ENCODE measurements around the gene PRDM4. TPM values are rescaled to one million over a fixed set of nuclear protein-coding genes. Genes with fewer than 3 reads are reported as not detected.

The PRDM4 gene
- polyA plus RNA-seq, 3 donors, result 37.9 to 43.8 (median 43.0) TPM

DNA sequence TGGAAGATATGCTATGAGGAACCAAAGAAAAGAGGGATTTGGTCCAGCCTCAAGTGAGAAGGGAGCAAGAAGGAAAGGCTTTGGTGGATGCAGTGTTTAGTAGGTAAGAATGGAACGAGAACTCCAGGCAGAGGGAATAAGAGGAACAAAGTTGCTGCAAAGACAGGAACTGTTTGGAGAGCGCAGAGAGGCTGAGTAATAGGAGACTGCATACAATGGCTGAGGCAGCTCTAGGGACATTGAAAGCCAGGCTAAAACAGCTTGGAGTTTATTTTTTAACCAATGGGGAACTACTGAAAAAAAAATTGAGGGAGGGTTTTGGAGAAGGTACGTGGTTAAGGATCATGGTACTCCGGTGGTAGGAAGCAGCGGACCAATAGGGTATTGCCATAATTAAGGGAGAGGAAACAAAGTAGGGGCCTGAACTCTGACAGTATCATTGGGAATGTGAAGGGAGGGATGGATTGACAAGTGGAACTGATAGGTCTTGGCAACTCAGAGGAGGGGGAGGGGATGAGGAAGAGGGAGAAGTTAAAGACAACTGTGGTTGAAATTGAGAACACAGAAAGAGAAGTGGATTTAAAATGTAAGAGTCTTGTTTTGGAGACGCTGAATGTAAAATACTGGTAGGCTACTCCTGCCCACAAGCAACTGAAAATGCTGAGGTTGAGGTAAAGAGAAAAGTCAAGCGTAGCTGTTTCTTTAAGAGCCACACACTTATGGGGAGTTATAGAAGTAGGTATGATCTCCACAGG is 18.3 kb upstream of the PRDM4 start:
- no peak for DNase-seq (ENCODE audit: extremely low read depth in 1 of 11, low read depth in 9 of 11, low spot score in 4 of 11)

DNA sequence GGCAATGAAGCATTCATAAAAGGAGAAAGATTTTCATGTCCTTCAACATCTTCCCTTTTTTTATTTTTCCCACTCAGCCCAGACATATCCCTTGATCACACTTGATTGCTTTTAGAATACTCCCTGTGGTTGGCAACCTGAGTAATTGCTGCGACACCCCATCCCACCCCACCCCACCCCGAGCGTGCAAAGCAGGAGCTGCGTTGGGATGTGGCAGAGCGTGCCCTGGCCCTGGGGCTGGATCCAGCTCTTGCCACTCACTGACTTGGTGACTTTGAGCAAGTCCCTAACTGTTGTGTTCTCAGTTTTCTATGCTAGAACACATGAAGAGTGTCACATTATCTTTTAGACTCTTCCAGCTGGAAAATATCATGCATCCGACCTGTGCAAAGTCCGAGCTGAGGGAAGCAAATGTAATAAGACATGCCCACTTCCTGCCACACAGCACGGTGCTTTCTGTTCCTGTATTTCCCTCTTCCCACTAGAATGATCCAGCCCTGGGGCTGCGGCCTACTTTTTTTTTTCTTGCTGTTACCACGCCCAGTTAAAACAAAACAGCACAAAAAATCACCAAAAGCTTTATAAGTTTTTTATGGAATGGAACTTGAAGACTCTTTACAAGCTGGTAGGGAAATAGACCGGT is 17.6 kb upstream of the PRDM4 start:
- DNase-seq (ENCODE audit: extremely low read depth in 1 of 11, low read depth in 9 of 11, low spot score in 4 of 11), result no peak

DNA sequence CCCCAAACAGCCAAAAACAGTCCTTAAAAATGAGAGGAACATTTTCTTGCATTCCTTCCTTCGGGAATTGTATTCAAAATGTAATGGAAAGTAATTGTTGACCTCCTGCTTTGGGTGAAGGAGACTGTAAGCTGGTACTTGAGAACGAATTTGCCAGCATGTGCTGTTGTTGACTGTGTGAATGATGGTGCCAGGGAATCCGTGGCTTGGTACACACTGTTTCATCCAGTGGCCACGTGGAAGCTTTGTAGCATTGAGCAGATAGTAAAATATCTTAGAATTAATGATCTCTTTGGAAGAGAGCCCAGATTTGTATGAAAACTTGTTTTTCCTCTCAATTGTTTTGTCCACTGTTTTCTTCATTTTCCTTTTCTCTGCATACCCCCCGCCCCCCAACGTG is 15.2 kb upstream of the PRDM4 start:
- no peak for DNase-seq (ENCODE audit: extremely low read depth in 1 of 11, low read depth in 9 of 11, low spot score in 4 of 11)

DNA sequence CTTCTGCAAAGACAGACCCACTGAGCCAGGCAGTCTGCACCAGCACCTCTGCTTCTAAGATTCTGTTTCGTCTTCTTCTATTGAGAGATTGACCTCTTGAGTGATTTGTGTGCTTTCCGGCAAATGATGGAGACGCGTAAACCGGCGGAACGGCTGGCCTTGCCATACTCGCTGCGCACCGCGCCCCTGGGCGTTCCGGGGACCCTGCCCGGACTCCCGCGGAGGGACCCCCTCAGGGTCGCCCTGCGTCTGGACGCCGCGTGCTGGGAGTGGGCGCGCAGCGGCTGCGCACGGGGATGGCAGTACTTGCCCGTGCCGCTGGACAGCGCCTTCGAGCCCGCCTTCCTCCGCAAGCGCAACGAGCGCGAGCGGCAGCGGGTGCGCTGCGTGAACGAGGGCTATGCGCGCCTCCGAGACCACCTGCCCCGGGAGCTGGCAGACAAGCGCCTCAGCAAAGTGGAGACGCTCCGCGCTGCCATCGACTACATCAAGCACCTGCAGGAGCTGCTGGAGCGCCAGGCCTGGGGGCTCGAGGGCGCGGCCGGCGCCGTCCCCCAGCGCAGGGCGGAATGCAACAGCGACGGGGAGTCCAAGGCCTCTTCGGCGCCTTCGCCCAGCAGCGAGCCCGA is 14.3 kb upstream of the PRDM4 start:
- DNase-seq (ENCODE audit: extremely low read depth in 1 of 11, low read depth in 9 of 11, low spot score in 4 of 11), result no peak

DNA sequence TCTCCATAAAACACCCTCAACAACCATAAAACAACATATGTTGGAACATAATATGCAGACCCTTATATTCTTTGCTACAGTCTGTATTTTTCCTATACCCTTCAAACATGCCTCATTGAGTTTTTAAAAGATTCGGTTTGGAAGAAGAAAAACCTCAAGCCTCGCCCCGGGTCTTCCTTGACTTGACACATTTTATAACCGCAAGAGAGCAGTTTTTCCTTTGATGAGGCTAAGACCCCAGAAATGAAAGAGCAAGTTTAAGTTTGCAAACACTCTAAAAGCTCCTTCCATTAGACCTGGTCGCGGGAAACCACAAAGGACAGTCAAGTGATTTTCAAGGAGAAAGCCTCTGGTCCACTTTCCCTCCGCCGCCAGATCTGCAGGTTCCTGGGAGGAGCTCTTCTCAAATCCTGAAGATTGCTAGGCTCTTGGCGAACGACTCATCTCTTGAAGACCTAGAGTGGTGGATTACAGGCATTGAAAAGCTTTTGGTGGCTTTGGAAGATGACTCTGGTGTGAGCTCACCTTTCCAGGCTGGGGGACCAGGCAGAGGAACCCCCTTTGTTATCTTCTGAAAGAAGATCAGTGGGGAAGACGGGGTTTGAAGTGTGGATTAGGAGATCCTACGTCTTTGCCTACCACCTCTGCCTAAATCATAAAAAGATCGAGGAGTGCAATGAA is 13.6 kb upstream of the PRDM4 start, which contains the start of gene ASCL4:
Gene ASCL4 (plus strand): TSS at position 356 of the 681 bp plus-strand sequence. CDS start 515 bp downstream, outside the sequence.
- DNase-seq (ENCODE audit: extremely low read depth in 1 of 11, low read depth in 9 of 11, low spot score in 4 of 11), result no peak

DNA sequence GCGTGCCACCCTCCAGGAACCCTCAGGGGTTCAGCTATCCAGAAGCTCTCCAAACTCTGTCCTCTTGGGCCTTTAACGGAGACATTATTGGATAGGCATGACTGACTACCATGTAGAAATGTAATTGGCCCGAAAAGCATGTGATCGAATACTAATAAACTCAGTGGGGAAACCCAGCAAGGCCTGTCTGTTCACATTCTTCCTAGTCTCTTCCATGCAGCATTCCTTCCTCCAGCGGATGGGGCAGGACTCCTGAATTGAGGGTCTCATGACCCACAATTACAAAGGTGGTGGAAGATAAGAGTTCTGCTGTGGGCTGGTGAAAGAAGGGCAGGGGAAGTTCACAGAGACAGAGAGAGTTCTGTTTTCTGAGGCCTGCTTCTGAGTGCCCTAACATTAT is 6.5 kb upstream of the PRDM4 start:
- DNase-seq (ENCODE audit: extremely low read depth in 1 of 11, low read depth in 9 of 11, low spot score in 4 of 11), result no peak

DNA sequence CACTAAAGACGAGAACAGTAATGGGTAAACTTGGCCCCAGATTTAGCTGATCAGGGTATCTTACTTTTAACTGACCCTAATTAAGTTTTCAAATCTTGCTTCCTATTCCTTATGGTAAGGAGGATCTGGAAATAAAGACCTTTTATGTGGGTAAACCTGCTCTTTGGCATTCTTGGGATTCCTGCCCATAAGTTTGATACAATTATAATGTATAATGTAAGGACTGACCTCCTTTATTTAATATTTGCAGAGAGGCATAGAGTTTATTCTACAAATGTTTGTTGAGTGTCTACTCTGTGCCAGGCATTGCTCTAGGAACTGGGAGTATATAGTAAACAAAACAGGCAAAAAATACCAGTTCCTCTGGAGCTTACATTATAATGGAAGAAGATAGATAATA is 4.4 kb upstream of the PRDM4 start:
- DNase-seq (ENCODE audit: extremely low read depth in 1 of 11, low read depth in 9 of 11, low spot score in 4 of 11), result no peak

DNA sequence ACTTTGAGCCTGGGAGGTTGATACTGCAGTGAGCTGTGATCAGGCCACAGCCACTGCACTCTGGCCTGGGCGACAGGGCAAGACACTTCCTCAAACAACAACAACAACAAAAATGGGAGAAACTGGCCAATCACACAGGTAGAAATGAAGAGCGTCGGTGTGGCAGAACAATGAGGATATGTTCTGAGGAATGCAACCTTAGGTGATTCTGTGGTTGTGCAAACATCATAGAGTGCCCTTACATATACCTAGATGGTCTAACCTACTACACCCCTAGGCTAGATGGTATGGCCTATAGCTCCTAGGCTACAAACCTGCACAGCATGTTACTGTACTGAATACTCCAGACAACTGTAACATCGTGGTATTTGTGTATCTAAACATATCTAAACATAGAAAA is 3.7 kb upstream of the PRDM4 start:
- DNase-seq (ENCODE audit: extremely low read depth in 1 of 11, low read depth in 9 of 11, low spot score in 4 of 11), result no peak

DNA sequence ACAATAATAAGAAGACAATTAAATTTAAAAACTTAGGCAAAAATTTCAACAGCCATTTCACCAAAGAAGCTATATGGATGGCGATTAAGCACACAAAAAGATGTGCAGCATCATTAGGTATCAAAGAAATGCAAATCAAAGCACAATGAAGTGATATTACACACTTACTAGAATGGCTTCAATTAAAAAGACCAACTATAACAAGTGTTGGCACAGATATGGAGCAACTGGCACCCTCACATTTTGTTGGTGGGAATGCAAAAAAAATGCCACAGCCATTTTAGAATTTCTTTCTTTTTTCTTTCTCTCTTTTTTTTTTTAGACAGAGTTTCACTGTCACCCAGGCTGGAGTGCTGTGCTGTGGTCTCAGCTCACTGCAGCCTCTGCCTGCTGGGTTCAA is 1.9 kb upstream of the PRDM4 start:
- no peak for DNase-seq (ENCODE audit: extremely low read depth in 1 of 11, low read depth in 9 of 11, low spot score in 4 of 11)

DNA sequence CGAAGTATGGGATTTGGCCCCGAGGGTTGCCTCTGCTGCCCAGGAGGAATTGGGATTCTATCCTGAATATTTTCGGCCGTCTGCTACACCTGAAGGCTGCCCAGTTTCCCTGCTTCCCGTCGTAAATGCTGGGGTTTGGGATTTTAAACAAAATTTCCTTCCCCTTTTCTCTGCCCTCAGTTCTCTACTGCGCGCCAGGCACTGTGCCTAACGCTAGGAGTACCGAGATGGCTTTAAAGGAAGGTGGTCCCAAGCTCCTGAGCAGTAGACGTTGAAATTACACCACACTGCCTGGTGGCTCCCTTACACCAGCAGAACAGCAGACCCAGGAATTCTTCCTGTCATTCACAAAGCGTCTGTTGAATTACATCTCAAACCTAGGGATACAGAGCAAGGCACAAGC is 566 bp upstream of the PRDM4 start:
- DNase-seq (ENCODE audit: extremely low read depth in 1 of 11, low read depth in 9 of 11, low spot score in 4 of 11), result no peak

DNA sequence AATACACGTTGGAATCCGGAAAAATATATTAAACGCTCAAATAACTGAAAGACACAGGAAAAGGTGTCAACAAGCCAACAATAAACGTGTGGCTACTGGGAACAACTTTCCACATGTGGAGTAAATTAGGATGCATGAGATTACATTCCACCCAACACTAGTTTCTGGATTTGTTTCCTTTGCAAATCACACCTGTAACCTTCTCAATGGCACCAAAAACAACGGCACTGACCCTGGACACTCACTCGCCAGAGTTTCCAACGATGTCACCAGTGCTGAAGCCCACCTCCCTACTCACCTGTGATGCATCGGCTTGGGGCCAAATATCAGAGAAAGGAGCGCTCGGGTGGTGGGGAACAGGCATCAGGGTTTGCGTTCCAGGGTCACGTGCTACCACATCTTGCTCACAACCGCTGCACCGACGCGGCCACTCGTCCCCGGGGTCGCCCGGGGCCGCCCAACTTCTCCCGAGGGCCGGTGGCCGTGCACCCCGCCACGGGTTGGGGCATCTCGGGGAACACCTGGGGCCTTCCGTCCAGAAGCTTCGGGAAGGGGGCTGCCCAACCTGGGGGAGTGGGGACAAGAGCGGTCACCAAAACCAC is 629 bp downstream of the PRDM4 start:
- DNase-seq (ENCODE audit: extremely low read depth in 1 of 11, low read depth in 9 of 11, low spot score in 4 of 11), result peak in 1 of 11 donors; percentile 15

DNA sequence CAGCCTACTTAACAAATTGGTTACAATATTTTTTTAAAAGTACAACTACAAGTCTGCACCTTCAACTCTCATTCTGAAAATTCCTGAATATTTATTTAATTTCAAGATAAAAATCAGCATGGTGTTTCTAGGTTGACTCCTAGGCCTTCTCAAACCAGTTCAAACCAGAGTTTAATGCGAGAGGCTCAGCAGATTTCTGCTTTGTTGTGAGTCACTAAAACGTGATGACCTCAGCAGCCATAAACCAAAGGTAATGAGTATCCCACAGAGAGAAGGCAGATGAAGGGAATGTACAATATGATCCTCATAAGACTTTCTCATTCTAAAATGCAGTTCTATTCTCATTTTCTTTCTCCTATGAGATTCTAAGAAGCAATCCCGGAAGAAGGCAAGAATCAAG is 1.5 kb downstream of the PRDM4 start:
- peak in 6 of 11 donors; percentile 25 to 74 (median 56) for DNase-seq (ENCODE audit: extremely low read depth in 1 of 11, low read depth in 9 of 11, low spot score in 4 of 11)

DNA sequence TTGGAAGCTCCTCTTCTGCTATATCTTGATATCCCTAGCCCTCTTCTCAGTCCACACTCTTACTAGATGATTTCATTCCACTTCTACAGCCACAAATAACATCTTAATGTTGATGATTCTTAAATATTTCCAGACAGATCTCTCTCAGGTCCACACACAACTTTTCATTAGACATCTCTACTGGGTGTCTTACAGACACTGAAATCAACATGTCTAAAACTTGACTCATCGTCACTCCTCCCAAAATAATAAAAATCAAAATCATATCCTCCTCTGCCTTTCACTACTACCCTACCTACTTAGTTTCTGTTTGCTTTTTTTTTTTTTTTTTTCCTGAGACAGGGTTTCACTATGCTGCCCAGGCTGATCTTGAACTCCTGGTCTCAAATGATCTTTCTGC is 11.9 kb downstream of the PRDM4 start:
- no peak for DNase-seq (ENCODE audit: extremely low read depth in 1 of 11, low read depth in 9 of 11, low spot score in 4 of 11)

DNA sequence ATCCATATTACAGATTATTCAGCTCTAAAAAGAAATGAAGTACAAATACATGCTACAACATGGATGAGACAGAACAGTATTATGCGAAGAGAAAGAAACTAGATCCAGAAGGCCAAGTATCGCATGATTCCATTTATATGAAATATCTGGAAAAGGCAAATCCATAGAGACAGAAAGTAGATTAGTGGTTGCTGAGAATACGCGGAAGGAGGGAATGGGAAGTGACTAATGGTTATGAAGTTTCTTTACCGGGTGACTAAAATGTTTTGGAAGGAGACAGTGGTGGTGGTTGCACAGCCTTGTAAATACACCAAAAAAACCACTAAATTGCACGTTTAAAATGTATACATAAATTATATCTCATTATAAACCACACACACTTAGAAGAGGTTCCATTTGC is 12.5 kb downstream of the PRDM4 start:
- DNase-seq (ENCODE audit: extremely low read depth in 1 of 11, low read depth in 9 of 11, low spot score in 4 of 11), result no peak

DNA sequence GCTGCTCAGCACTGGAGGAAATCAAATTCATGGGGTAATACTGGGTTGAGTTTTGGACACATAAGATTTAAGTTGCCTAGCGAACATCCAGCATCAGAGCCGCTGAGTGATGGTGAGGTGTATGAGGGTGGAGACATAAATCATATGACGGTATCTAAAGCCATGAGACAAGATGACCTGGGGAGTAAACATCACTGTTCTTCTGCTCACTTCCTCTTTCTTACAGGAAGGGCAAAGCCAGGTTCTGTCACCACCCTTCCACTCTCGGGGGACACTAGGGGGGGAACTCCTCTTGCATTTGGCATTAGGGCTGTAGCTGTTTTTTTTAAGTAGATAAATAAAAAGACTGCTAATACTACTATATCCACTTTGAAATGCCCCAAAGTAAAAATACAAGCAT is 24.0 kb downstream of the PRDM4 start:
- no peak for DNase-seq (ENCODE audit: extremely low read depth in 1 of 11, low read depth in 9 of 11, low spot score in 4 of 11)

DNA sequence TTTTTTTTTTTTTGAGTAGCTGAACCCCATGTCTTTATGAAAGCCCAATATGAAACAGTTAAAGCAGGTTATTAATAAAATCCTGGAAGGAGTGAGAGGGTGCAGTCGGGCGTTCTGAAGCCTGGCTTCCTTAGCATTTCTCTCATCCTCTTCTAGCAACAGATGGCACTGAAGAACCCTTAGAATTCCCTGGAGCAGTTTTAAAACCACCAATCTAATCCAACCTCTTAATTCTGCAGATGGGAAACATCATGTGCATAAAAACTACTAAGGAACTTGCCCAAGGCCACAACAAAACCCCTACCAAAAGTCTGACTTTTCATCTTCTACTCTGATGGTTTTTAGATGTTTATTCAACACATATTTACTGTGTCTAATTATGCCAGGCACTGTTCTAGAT is 25.2 kb downstream of the PRDM4 start:
- DNase-seq (ENCODE audit: extremely low read depth in 1 of 11, low read depth in 9 of 11, low spot score in 4 of 11), result no peak

DNA sequence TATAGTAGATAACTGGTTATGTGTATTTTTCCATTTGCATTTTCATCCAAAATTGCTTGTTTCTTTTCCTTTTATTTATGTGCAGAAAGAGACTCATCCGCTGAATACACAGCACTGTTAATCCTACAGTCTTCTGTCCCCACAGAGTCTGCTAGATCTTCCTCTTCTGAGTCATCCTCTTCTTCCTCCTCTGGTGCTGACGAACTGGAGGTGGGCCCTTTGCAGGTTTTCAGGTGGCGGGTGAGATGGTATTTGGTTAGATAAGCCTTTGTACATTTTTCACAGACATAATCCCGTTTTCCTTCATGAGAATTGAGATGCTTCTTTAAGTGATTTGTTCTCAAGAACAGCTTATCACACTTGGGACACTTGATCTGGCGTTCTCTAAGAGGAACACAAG is 26.8 kb downstream of the PRDM4 start:
- DNase-seq (ENCODE audit: extremely low read depth in 1 of 11, low read depth in 9 of 11, low spot score in 4 of 11), result no peak

DNA sequence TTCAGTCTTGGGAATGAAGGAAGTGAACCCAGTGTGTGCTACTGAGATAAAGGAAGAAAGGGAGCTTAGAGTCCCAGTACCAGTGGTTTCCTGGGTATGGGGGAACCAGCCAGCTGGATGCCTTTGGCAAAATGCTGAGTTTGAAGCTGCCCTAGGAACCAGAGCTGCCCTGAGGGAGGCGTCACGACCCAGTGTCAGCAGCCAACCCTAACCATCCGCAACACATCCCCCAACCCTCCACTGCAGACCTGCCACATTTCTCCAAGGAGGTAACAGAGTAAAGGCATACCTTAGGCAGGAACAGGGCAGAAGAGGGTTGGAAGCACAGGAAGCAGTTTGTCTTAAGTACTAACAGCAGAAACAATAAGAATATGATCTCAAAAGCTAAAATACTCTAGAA is 28.6 kb downstream of the PRDM4 start:
- no peak for DNase-seq (ENCODE audit: extremely low read depth in 1 of 11, low read depth in 9 of 11, low spot score in 4 of 11)

DNA sequence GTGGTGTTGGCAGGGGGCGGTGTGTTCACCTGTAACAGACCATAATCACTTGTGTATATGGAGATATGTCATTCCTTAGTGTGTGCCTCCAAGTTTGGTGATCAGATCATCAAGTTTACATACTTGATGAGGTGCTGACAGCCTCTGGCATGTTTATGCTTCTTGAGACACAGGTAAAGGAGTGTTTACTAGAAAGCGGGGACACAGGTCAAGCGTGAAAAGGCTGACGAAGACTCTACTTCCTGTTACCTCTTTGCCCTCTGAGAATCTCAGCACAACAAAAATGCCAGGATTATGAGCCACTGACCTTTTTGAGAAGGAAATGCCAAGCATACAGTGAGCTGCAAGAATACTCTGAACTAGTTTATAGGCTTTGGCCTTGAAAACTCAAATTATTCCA is 29.6 kb downstream of the PRDM4 start:
- DNase-seq (ENCODE audit: extremely low read depth in 1 of 11, low read depth in 9 of 11, low spot score in 4 of 11), result no peak

Data from renal cortex interstitium (tissue), 11 donors.